GM19023 (cell line): ENCODE measurements around the gene OR2C1.

ENCODE experiments used
- ATAC-seq: cut with Tn5 transposase; IDR thresholded peaks from one replicate; pipeline ENCODE4 v1.9.1; 2021; ENCODE audit warnings: mild to moderate bottlenecking, moderate library complexity; ENCODE audit not compliant: unreplicated experiment

Gene OR2C1

GRCh38 chr16:3355589-3355988 is at the start of gene OR2C1:
Gene OR2C1 (plus strand): TSS chr16:3355889. CDS start chr16:3355941, 52 bp downstream.
- ATAC-seq: no peak

GRCh38 chr16:3306078-3306477 is 49.6 kb upstream of the OR2C1 start:
- ATAC-seq: no peak

GRCh38 chr16:3311496-3311895 is 44.2 kb upstream of the OR2C1 start:
- no peak for ATAC-seq

- no peak for ATAC-seq
Measured at GRCh38 chr16:3317315-3317999, 38.2 kb upstream of the OR2C1 start.

- no peak for ATAC-seq
Measured at GRCh38 chr16:3321816-3322215, 33.9 kb upstream of the OR2C1 start.

GRCh38 chr16:3327514-3327913 is 28.2 kb upstream of the OR2C1 start:
- no peak for ATAC-seq

- ATAC-seq: no peak
Measured at GRCh38 chr16:3328104-3328503, 27.6 kb upstream of the OR2C1 start.

- no peak for ATAC-seq
Measured at GRCh38 chr16:3328643-3329042, 27.0 kb upstream of the OR2C1 start.

GRCh38 chr16:3346041-3346440 is 9.6 kb upstream of the OR2C1 start:
- no peak for ATAC-seq

GRCh38 chr16:3347586-3347985 is 8.1 kb upstream of the OR2C1 start:
- ATAC-seq: no peak

- ATAC-seq: no peak
Measured at GRCh38 chr16:3348547-3349167, 7.0 kb upstream of the OR2C1 start.

GRCh38 chr16:3349175-3349574 is 6.5 kb upstream of the OR2C1 start:
- ATAC-seq: no peak

- no peak for ATAC-seq
Measured at GRCh38 chr16:3356118-3356517, 429 bp downstream of the OR2C1 start.

- no peak for ATAC-seq
Measured at GRCh38 chr16:3358871-3359270, 3.2 kb downstream of the OR2C1 start.

- no peak for ATAC-seq
Measured at GRCh38 chr16:3362931-3363330, 7.2 kb downstream of the OR2C1 start.

- no peak for ATAC-seq
Measured at GRCh38 chr16:3363793-3364192, 8.1 kb downstream of the OR2C1 start.

GRCh38 chr16:3364774-3365427 is 9.2 kb downstream of the OR2C1 start:
- peak; percentile 64 for ATAC-seq

GRCh38 chr16:3369073-3369472 is 13.4 kb downstream of the OR2C1 start:
- no peak for ATAC-seq

- no peak for ATAC-seq
Measured at GRCh38 chr16:3375680-3376079, 20.0 kb downstream of the OR2C1 start.

- no peak for ATAC-seq
Measured at GRCh38 chr16:3377917-3378316, 22.2 kb downstream of the OR2C1 start.

- ATAC-seq: no peak
Measured at GRCh38 chr16:3383045-3383448, 27.4 kb downstream of the OR2C1 start.

- ATAC-seq: no peak
Measured at GRCh38 chr16:3388325-3388724, 32.6 kb downstream of the OR2C1 start.
